ENCODE results near the gene VRK2.
"Not testable (repeated sequence)": the region's sequence is repeated elsewhere in the genome, so short reads cannot be mapped to it uniquely, and the experiment has no call there.

The VRK2 gene

GRCh38 chr2:58110765-58111164 lies 64.2 kb downstream of the VRK2 start:
- DNase-seq: no peak

DNA sequence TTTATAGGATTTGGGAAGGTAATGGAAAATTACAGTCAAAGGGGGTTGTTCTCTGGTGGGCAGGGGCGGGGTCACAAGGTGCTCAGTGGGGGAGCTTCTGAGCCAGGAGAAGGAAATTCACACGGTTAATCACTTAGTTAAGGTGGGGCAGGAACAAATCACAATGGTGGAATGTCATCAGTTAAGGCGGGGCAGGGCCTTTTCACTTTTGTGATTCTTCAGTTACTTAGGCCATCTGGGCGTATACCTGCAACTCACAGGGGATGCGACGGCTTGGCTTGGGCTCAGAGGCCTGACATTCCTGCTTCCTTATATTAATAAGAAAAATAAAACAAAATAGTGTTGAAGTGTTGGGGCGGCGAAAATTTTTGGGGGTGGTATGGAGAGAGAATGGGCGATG lies 67.0 kb downstream of the VRK2 start:
- DNase-seq: not testable (repeated sequence)

GRCh38 chr2:58120626-58121229 lies 74.1 kb downstream of the VRK2 start:
- no peak for DNase-seq

GRCh38 chr2:58122040-58122439 lies 75.4 kb downstream of the VRK2 start:
- DNase-seq: no peak

- DNase-seq: no peak
These were observed 75.9 kb downstream of the VRK2 start for GRCh38 chr2:58122540-58122939.

DNA sequence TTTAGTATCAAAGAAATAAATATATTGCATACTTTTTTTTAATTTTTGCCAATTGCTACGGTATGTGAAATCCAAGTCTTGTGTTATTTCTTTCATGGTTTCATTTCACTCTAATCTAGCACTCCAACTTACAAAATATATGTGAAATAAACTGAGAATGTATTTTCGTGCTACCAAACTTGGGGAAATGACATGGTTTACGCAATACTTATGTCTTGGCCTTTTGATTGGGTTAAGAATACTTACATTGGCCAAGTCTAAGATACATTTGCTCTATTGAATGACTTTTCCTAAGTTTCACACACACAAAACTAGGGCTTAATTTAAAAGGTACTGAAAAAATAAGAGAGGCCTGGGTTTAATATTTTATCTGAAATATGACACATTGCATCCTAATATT lies 80.5 kb downstream of the VRK2 start:
- no peak for DNase-seq

DNA sequence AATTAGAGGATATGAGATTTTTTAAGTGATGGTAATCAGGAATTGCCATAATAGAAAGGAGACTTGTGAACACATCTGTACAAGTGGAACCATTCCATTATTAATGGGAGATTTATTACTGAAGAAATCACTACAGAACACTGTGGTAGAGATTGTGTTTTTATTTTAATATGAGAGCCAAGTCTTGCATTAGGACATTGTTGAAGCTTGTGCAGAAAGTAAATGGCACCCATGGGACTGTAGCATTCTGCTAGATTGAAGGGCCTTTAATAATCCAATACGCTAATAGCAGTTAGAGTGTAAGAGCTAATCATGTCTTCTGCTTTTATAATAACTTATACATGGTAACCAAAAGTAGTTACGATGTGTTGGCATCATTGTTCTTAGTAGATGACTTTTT lies 83.6 kb downstream of the VRK2 start:
- no peak for DNase-seq

DNA sequence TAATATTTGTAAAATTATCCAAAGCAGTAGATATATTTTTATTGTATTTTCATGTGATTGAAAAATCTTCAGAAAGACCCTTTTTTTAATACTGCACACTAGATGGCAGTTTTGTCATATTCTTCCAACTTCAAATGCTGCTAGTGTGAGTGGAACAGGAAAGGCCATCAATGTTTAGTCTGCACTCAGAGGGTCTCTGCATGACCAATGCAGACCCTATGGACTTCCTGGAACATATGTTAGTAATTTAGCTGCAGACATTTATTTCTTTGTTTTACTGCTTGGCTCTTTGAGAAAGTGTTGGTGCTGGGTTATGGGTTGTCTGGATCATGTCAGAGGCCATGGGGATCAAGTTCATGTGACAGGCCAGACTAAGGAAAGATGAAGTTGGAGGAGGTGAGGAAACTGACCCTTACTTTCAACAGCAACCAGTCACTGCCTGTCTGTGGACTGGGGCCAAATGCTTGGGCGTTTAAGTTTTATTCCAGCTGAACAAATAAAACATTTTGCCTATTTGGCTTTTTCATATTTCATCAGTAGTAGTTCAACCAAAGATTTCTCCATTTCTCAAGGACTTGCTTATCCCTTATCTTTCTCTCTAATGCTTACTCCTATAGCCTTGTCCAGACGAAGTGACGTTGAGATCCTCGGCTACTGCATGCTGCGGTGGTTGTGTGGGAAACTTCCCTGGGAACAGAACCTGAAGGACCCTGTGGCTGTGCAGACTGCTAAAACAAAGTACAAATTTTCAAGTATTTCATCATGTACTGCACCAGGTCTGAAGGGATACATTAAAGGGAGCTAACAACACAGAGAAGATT lies 84.8 kb downstream of the VRK2 start:
- no peak for DNase-seq

DNA sequence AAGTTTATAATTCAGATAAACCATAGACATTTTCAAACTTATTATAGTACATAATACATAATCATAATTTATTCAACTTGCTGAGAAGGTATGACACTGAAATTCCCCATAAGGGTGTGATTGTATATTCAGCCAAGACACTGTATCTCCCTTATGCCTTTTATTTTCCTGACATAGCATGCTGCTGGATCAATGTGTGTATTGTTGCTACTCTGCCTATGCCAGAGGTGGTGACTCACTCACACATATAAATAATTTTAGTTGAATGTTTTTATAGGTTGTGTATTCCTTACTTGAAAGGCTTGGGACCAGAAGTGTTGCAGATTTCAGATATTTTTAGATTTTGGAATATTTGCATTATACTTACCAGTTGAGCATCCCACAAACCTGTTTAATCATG lies 86.8 kb downstream of the VRK2 start:
- DNase-seq: no peak

DNA sequence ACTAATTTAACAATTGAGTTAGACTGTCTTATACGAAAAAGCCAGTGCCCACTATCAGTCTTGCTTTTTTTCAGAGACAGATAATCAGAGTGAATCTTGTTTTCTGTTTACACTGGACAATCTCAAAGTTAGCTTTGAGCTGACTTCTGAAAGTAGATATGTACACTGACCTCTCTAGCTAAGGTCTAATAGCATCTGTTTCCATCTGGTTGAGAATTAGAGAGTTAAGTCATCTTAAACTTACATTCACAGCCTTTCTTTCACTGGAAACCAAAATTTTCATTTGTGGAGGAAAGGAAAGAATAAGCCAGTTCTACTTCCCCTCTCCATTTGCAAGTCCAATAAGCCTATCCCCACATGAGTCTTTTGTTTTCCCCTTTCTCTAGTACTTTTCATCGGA lies 89.3 kb downstream of the VRK2 start:
- DNase-seq: no peak

GRCh38 chr2:58137221-58137620 lies 90.6 kb downstream of the VRK2 start:
- no peak for DNase-seq

DNA sequence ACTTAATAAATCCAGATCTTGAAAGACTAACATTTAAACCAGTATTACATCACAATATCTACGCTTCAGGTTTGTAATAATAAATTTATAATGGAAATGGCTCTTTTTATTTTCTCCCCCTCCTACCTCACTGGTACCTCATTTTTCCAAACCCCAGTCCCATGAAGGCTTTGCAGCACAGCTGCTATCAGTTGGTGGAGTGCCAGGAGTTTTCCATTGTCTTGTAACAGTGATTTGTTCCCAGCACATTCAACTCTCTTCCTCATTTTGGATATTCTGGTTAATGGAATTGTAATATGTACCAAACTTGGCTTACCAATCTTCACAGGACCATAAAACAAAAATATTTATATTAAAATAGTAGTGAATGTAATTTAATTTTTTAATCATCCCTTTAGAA lies 91.2 kb downstream of the VRK2 start:
- no peak for DNase-seq

DNA sequence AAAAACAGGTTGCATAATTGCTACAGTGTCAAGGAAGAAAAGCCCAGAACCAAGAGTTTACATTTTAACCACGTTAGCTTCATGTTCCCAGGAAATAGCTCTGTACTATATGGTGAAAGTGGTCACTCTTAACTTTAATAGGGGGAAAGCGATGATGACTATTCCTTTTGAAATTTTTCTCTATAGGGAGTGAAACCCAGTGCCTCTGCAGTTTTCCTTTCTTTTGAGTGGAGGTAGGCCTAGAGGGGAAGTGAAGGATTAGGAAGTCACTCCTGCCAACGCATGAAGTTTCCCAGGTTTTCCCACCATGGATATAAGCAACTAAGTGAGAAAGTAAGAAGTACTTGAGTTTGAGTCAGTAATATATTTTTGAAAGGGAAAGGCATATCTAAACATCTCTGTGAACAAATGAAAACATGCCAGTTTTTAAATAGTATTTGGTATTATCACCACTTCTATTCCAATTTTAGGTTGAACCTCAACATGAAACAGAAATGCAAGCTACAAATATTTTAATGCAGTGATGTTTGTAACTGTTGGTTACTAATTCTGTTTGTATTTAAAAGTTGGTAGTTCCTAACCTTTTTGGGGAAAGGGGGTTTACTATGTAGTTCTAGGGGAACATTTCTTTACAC lies 91.9 kb downstream of the VRK2 start:
- no peak for DNase-seq

- DNase-seq: no peak
These were observed 94.0 kb downstream of the VRK2 start for GRCh38 chr2:58140508-58141072.

- DNase-seq: not testable (repeated sequence)
These were observed 99.2 kb downstream of the VRK2 start for GRCh38 chr2:58145769-58146168.

GRCh38 chr2:58146707-58147106 lies 100.1 kb downstream of the VRK2 start:
- no peak for DNase-seq

DNA sequence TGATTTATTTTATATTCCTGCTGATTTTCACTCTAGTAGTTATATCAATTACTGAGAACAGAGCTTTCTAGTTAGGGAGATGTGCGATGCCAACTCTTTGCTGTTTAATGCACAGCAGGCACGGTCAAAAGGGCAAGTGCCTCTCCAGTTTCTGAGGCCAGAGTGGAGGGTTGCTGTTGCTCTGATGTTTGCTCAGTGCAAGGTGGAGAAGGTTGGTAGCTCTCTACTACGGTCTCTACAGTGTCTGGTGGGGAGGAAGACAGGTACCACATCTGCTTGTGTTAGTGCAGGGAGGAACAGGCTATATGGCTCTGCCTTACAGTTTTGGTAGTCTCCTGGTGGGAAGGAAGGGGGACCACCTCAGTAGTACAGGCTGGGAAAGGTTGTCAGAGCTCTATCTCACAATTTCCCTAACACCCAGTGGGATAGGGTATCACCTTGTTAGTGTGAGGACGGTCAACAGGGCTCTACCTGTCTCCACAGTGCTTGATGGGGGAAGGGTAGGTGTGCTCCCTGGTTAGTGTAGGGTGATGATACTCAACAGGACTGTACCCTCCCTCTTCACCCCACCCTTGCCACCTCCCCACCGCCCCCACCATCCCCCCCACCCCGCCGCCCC lies 108.7 kb downstream of the VRK2 start:
- no peak for DNase-seq

DNA sequence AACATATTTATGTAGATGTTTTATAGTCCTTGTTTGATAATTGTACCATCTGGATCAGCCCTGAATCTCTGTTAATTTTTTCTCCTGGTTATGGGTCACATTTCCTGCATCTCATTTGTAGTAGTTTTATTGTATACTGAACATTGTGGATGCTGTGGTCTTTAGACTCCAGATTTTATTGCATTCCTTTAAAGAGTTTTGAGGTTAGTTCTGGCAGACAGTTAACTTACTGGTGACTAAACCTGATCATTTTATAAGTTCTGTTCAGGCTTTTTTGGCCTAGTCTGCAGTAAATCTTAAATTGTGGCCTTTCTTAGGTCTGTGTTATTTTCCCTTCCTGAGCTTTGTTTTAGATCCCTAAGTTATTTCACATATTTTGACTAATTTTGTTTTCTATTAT lies 110.2 kb downstream of the VRK2 start:
- DNase-seq: no peak

DNA sequence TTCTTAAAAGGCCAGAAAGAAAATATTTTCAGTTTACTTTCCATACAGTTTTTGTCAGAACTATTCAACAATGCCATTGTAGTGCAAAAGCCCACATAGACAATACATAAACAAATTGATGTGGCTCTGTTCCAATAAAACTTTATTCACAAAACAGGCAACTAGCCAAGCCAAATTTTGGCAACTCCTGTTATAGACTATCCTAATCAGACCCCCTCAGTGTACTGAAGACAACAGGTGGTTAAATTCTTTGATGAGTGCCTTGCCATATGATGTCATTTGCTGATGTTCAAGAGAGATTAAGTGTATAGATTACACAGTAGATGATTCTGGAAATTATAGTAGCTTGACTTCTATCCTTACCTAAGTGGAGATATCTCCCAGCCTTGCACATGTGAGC lies 111.1 kb downstream of the VRK2 start:
- no peak for DNase-seq

- no peak for DNase-seq
These were observed 111.9 kb downstream of the VRK2 start for GRCh38 chr2:58158481-58158880.

GRCh38 chr2:58163913-58164312 lies 117.3 kb downstream of the VRK2 start:
- no peak for DNase-seq

GRCh38 chr2:58168130-58168529 lies 121.5 kb downstream of the VRK2 start:
- not testable (repeated sequence) for DNase-seq

DNA sequence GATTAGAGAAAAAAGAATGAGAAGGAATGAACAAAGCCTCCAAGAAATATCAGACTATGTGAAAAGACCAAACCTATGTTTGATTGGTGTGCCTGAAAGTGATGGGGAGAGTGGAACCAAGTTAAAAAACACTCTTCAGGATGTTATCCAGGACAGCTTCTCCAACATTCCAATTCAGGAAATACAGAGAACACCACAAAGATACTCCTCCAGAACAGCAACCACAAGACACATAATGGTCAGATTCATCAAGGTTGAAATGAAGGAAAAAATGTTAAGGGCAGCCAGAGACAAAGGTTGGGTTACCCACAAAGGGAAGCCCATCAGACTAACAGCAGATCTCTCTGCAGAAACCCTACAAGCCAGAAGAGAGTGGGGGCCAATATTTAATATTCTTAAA lies 123.2 kb downstream of the VRK2 start:
- DNase-seq: not testable (repeated sequence)
